Activated CD4-positive, alpha-beta memory T cell treated with anti-CD3 and anti-CD28 coated beads for 36 hours (primary cell): ENCODE data around the gene RNF149. TPM values are rescaled to one million over a fixed set of nuclear protein-coding genes. Genes with fewer than 3 reads are reported as not detected.

Experiments used
- CTCF ChIA-PET: fragments of 350-600 bp; sonication (Branson Sonifier 250); formaldehyde crosslinking; loops from one replicate; lab custom pipeline; 2021; ENCODE audit warnings: antibody characterized with exemption, inconsistent platforms; lab: Charles Lee
- POLR2A ChIA-PET: fragments of 350-600 bp; sonication (Branson Sonifier 250); formaldehyde crosslinking; loops from one replicate; lab custom pipeline; 2021; ENCODE audit warnings: antibody characterized with exemption; lab: Charles Lee
- DNase-seq: peaks from one replicate; pipeline ENCODE4 v3.0.0-alpha.2; 2020
- H3K27ac Mint-ChIP-seq: one replicate; pipeline ENCODE4 v1.8.0; 2021; ENCODE audit warnings: mixed read lengths
- H3K27me3 Mint-ChIP-seq: one replicate; pipeline ENCODE4 v1.8.0; 2021; ENCODE audit warnings: mixed read lengths
- H3K36me3 Mint-ChIP-seq: one replicate; pipeline ENCODE4 v1.8.0; 2021; ENCODE audit warnings: mixed read lengths
- H3K4me1 Mint-ChIP-seq: one replicate; pipeline ENCODE4 v1.8.0; 2021; ENCODE audit warnings: low read depth, mixed read lengths
- H3K4me3 Mint-ChIP-seq: one replicate; pipeline ENCODE4 v1.8.0; 2021; ENCODE audit warnings: mild to moderate bottlenecking, mixed read lengths
- H3K9me3 Mint-ChIP-seq: one replicate; pipeline ENCODE4 v1.8.0; 2021; ENCODE audit warnings: mixed read lengths
- intact Hi-C: fragments of 100-400 bp; cut with micrococcal nuclease; formaldehyde crosslinking; loops from one replicate; pipeline ENCODE4 v1.15.1; 2023
- total RNA-seq, 2 experiments: library from RNA; stranded (reverse); gene quantifications; one replicate each; pipeline ENCODE4 v1.2.3, GENCODE V29; 2021

Gene RNF149
- total RNA-seq, 2 experiments from 2014 or later = 42.1 to 46.9 TPM

- intact Hi-C loops = no loop called here
- H3K4me1 Mint-ChIP-seq = peaks cover 59% of the 10 kb centered on the region
- no peak for DNase-seq
- H3K27me3 Mint-ChIP-seq = no peaks in the 10 kb centered on the region
- no peak overlapping the region for H3K27ac Mint-ChIP-seq
- peaks cover 27% of the 10 kb centered on the region for H3K36me3 Mint-ChIP-seq
- H3K4me3 Mint-ChIP-seq = no peak overlapping the region
- CTCF ChIA-PET = no interaction called here
- POLR2A ChIA-PET = no interaction called here
- H3K9me3 Mint-ChIP-seq = no peaks in the 10 kb centered on the region
Measured at GRCh38 chr2:101294861-101295260, 13.6 kb downstream of the RNF149 start.

GRCh38 chr2:101293544-101293943 lies 15.0 kb downstream of the RNF149 start:
- Mint-ChIP-seq H3K9me3 (no peaks in the 10 kb centered on the region), H3K36me3 (peaks cover 25% of the 10 kb centered on the region), H3K27ac (no peak overlapping the region), H3K27me3 (no peaks in the 10 kb centered on the region), H3K4me3 (no peak overlapping the region), H3K4me1 (peaks cover 49% of the 10 kb centered on the region)
- ChIA-PET POLR2A (no interaction called here), CTCF (interaction anchor here (0.8 kb wide), 1 partner anchor 281 kb away, joined by 3 read pairs; no protein-coding TSS in a partner anchor)
- intact Hi-C loops = no loop called here
- no peak for DNase-seq

GRCh38 chr2:101291973-101292372 lies 16.5 kb downstream of the RNF149 start:
- Mint-ChIP-seq H3K4me1 (peaks cover 38% of the 10 kb centered on the region), H3K9me3 (no peaks in the 10 kb centered on the region), H3K36me3 (peaks cover 22% of the 10 kb centered on the region), H3K4me3 (no peak overlapping the region), H3K27ac (no peak overlapping the region), H3K27me3 (no peaks in the 10 kb centered on the region)
- no peak for DNase-seq
- CTCF ChIA-PET = no interaction called here
- intact Hi-C loops = no loop called here
- POLR2A ChIA-PET = no interaction called here

- H3K27ac Mint-ChIP-seq = no peak overlapping the region
- H3K36me3 Mint-ChIP-seq = peaks cover 28% of the 10 kb centered on the region
- no peak for DNase-seq
- intact Hi-C loops = no loop called here
- peaks cover 29% of the 10 kb centered on the region for H3K4me1 Mint-ChIP-seq
- H3K27me3 Mint-ChIP-seq = no peaks in the 10 kb centered on the region
- ChIA-PET CTCF (no interaction called here), POLR2A (no interaction called here)
- no peaks in the 10 kb centered on the region for H3K9me3 Mint-ChIP-seq
- no peak overlapping the region for H3K4me3 Mint-ChIP-seq
Measured at GRCh38 chr2:101290711-101291110, 17.8 kb downstream of the RNF149 start.

- Mint-ChIP-seq H3K4me3 (no peak overlapping the region), H3K27ac (no peak overlapping the region)
- CTCF ChIA-PET = interaction anchor here (0.8 kb wide), 1 partner anchor 247 kb away, joined by 4 read pairs; no protein-coding TSS in a partner anchor
Measured at GRCh38 chr2:101287303-101287702, 21.2 kb downstream of the RNF149 start.

GRCh38 chr2:101286684-101287083 lies 21.8 kb downstream of the RNF149 start:
- H3K4me3 Mint-ChIP-seq = no peak overlapping the region
- peaks cover 43% of the 10 kb centered on the region for H3K36me3 Mint-ChIP-seq
- H3K9me3 Mint-ChIP-seq = no peaks in the 10 kb centered on the region
- POLR2A ChIA-PET = no interaction called here
- no peak for DNase-seq
- H3K4me1 Mint-ChIP-seq = peaks cover 20% of the 10 kb centered on the region
- H3K27ac Mint-ChIP-seq = no peak overlapping the region
- intact Hi-C loops = no loop called here
- CTCF ChIA-PET = no interaction called here
- H3K27me3 Mint-ChIP-seq = no peaks in the 10 kb centered on the region

More at GRCh38 chr2:101287303-101287702, 21.2 kb downstream of the RNF149 start:
- no peak for DNase-seq
- Mint-ChIP-seq H3K4me1 (peaks cover 20% of the 10 kb centered on the region), H3K27me3 (no peaks in the 10 kb centered on the region), H3K36me3 (peaks cover 38% of the 10 kb centered on the region), H3K9me3 (no peaks in the 10 kb centered on the region)
- POLR2A ChIA-PET = no interaction called here
- intact Hi-C loops = no loop called here

- Mint-ChIP-seq H3K27ac (peak overlapping the region; percentile 26), H3K9me3 (no peaks in the 10 kb centered on the region), H3K36me3 (peaks cover 60% of the 10 kb centered on the region), H3K4me1 (peaks cover 25% of the 10 kb centered on the region), H3K27me3 (no peaks in the 10 kb centered on the region), H3K4me3 (no peak overlapping the region)
- intact Hi-C loops = no loop called here
- POLR2A ChIA-PET = no interaction called here
- no peak for DNase-seq
- CTCF ChIA-PET = interaction anchor here (0.8 to 0.9 kb wide), 2 partner anchors 59 to 201 kb away, joined by 3 to 4 read pairs; no protein-coding TSS in a partner anchor
Measured at GRCh38 chr2:101282980-101283379, 25.5 kb downstream of the RNF149 start.

- peaks cover 64% of the 10 kb centered on the region for H3K36me3 Mint-ChIP-seq
- H3K4me1 Mint-ChIP-seq = peaks cover 25% of the 10 kb centered on the region
- DNase-seq = no peak
- ChIA-PET POLR2A (no interaction called here), CTCF (interaction anchor here (0.9 to 1.4 kb wide), 2 partner anchors 19 to 61 kb away, joined by 3 to 6 read pairs; no protein-coding TSS in a partner anchor)
- H3K4me3 Mint-ChIP-seq = no peak overlapping the region
- intact Hi-C loops = no loop called here
- H3K9me3 Mint-ChIP-seq = no peaks in the 10 kb centered on the region
- no peak overlapping the region for H3K27ac Mint-ChIP-seq
- H3K27me3 Mint-ChIP-seq = no peaks in the 10 kb centered on the region
Measured at GRCh38 chr2:101281482-101281881, 27.0 kb downstream of the RNF149 start.

- Mint-ChIP-seq H3K27ac (no peak overlapping the region), H3K4me3 (no peak overlapping the region), H3K9me3 (no peaks in the 10 kb centered on the region), H3K4me1 (peaks cover 21% of the 10 kb centered on the region), H3K36me3 (peaks cover 57% of the 10 kb centered on the region), H3K27me3 (no peaks in the 10 kb centered on the region)
- POLR2A ChIA-PET = no interaction called here
- intact Hi-C loops = no loop called here
- DNase-seq = no peak
- CTCF ChIA-PET = no interaction called here
Measured at GRCh38 chr2:101278925-101279324, 29.6 kb downstream of the RNF149 start.

- Mint-ChIP-seq H3K4me1 (peaks cover 33% of the 10 kb centered on the region), H3K36me3 (peaks cover 55% of the 10 kb centered on the region), H3K27me3 (no peaks in the 10 kb centered on the region), H3K27ac (no peak overlapping the region), H3K9me3 (no peaks in the 10 kb centered on the region), H3K4me3 (no peak overlapping the region)
- no peak for DNase-seq
- ChIA-PET POLR2A (no interaction called here), CTCF (interaction anchor here (1.4 to 1.7 kb wide), 2 partner anchors 24 to 65 kb away, joined by 4 to 6 read pairs; no protein-coding TSS in a partner anchor)
- intact Hi-C loops = no loop called here
Measured at GRCh38 chr2:101277111-101277510, 31.4 kb downstream of the RNF149 start.

GRCh38 chr2:101274142-101274541 lies 34.4 kb downstream of the RNF149 start:
- H3K27me3 Mint-ChIP-seq = no peaks in the 10 kb centered on the region
- peaks cover 51% of the 10 kb centered on the region for H3K36me3 Mint-ChIP-seq
- no peak for DNase-seq
- intact Hi-C loops = no loop called here
- H3K27ac Mint-ChIP-seq = no peak overlapping the region
- no peaks in the 10 kb centered on the region for H3K9me3 Mint-ChIP-seq
- POLR2A ChIA-PET = interaction anchor here (0.7 to 1.0 kb wide), 2 partner anchors 129 to 438 kb away, joined by 3 to 4 read pairs; no protein-coding TSS in a partner anchor
- peaks cover 40% of the 10 kb centered on the region for H3K4me1 Mint-ChIP-seq
- CTCF ChIA-PET = no interaction called here
- H3K4me3 Mint-ChIP-seq = no peak overlapping the region

GRCh38 chr2:101273056-101273455 lies 35.4 kb downstream of the RNF149 start:
- intact Hi-C loops = no loop called here
- no peak for DNase-seq
- CTCF ChIA-PET = no interaction called here
- peaks cover 53% of the 10 kb centered on the region for H3K36me3 Mint-ChIP-seq
- H3K9me3 Mint-ChIP-seq = no peaks in the 10 kb centered on the region
- no peaks in the 10 kb centered on the region for H3K27me3 Mint-ChIP-seq
- POLR2A ChIA-PET = no interaction called here
- H3K4me3 Mint-ChIP-seq = no peak overlapping the region
- H3K27ac Mint-ChIP-seq = peak overlapping the region; percentile 62
- H3K4me1 Mint-ChIP-seq = peaks cover 40% of the 10 kb centered on the region
